GM18520 (cell line): ENCODE data around the gene NDFIP1.
"Not testable (repeated sequence)": the region's sequence is repeated elsewhere in the genome, so short reads cannot be mapped to it uniquely, and the experiment has no call there.

Experiments
- ATAC-seq: cut with Tn5 transposase; IDR thresholded peaks from one replicate; pipeline ENCODE4 v1.9.1; 2021; ENCODE audit not compliant: unreplicated experiment

Gene NDFIP1

GRCh38 chr5:142151436-142152383 lies 43.1 kb downstream of the NDFIP1 start:
- no peak for ATAC-seq

- no peak for ATAC-seq
Observed at GRCh38 chr5:142152384-142152732, 43.8 kb downstream of the NDFIP1 start.

GRCh38 chr5:142153674-142154448 lies 45.3 kb downstream of the NDFIP1 start:
- ATAC-seq: no peak

GRCh38 chr5:142154449-142154841 lies 45.9 kb downstream of the NDFIP1 start:
- ATAC-seq: not testable (repeated sequence)

GRCh38 chr5:142156839-142157463 lies 48.4 kb downstream of the NDFIP1 start:
- no peak for ATAC-seq

GRCh38 chr5:142159354-142159753 lies 50.8 kb downstream of the NDFIP1 start:
- no peak for ATAC-seq

- ATAC-seq: no peak
Observed at GRCh38 chr5:142164315-142164714, 55.7 kb downstream of the NDFIP1 start.

- no peak for ATAC-seq
Observed at GRCh38 chr5:142166754-142167153, 58.2 kb downstream of the NDFIP1 start.

GRCh38 chr5:142167458-142167857 lies 58.9 kb downstream of the NDFIP1 start:
- ATAC-seq: no peak

GRCh38 chr5:142168365-142168764 lies 59.8 kb downstream of the NDFIP1 start:
- ATAC-seq: no peak

- ATAC-seq: no peak
Observed at GRCh38 chr5:142170254-142170953, 61.8 kb downstream of the NDFIP1 start.

GRCh38 chr5:142171270-142171669 lies 62.7 kb downstream of the NDFIP1 start:
- ATAC-seq: no peak

- ATAC-seq: no peak
Observed at GRCh38 chr5:142175039-142175438, 66.5 kb downstream of the NDFIP1 start.

- ATAC-seq: no peak
Observed at GRCh38 chr5:142175461-142176142, 67.0 kb downstream of the NDFIP1 start.

GRCh38 chr5:142176255-142176654 lies 67.7 kb downstream of the NDFIP1 start:
- no peak for ATAC-seq

- ATAC-seq: no peak
Observed at GRCh38 chr5:142178651-142179050, 70.1 kb downstream of the NDFIP1 start.

GRCh38 chr5:142179776-142180387 lies 71.3 kb downstream of the NDFIP1 start:
- no peak for ATAC-seq

GRCh38 chr5:142181096-142181495 lies 72.5 kb downstream of the NDFIP1 start:
- no peak for ATAC-seq

GRCh38 chr5:142181547-142182163 lies 73.1 kb downstream of the NDFIP1 start:
- ATAC-seq: no peak

- no peak for ATAC-seq
Observed at GRCh38 chr5:142182840-142183239, 74.3 kb downstream of the NDFIP1 start.
